Measurements from ENCODE around the gene JUND.

The JUND gene

DNA sequence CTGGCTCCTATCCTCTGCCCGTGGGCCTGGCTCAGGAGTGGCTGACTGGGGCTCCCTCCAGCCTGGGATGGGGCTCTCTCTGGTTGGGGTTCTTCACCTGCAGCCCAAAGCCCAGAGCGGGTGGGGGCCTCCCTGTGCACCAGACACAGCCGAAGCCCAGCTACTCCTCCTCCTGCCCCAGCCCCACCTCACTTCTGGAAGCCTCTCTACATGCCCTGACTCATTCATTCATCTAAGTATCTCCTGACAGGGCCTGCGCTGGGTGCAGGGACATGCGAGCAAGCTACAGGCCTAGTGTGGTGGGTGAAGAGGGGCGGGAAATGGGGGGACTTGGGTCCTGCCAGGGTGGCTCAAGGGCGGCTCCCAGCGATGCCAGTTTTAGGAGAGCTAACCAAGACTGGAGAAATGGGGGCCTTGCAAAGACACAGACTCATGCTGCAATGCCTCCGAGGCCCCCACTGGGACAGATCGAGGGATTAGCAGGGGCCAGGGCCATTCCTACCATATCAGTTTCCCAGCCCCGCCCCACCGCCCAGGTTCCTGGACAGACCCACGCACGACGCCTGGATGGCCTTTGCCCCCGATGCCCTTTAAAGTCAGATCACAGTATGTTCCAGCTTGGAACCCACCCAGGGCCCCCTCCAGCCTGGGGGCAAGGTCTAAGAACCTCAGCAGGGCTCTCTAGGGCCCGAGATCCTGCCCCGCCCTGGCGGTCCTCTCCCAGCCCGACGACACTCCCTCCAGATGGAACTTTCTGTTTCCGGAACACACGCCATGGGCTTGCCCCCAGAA is 28.9 kb upstream of the JUND start:
- Histone ChIP-seq H3K36me3 (ENCODE audit: low read length) (no peaks in the 10 kb centered on the region), H3K9me3 (ENCODE audit: insufficient read depth, low read length) (no peaks in the 10 kb centered on the region), H4K20me1 (ENCODE audit: low read depth, low read length) (no peaks in the 10 kb centered on the region), H3K4me3 (ENCODE audit: insufficient read depth, low read length, poor library complexity, severe bottlenecking) (no peak overlapping the region), H3F3A (ENCODE audit: insufficient read depth) (peaks cover 6% of the 10 kb centered on the region; the same call in 1 of the 2 replicates), H3K27ac (ENCODE audit: low read depth, low read length) (no peak overlapping the region), H3K79me2 (ENCODE audit: insufficient read depth, low read length) (no peaks in the 10 kb centered on the region), H3K9me2 (replicated peaks; ENCODE audit: insufficient read depth, low read length) (no peaks in the 10 kb centered on the region), H2AFZ (ENCODE audit: low read depth, low read length, severe bottlenecking) (no peak overlapping the region), H3K4me2 (ENCODE audit: low read depth, low read length, poor library complexity, severe bottlenecking) (no peak overlapping the region), H3K9ac (ENCODE audit: low read length) (no peak overlapping the region), H3K27me3 (ENCODE audit: low read length) (no peaks in the 10 kb centered on the region)
- no peak for TF ChIP-seq EZH2phosphoT487 (conservative IDR thresholded peaks at IDR 0.05; ENCODE audit: low read length)
- TF ChIP-seq, protein P1, sequence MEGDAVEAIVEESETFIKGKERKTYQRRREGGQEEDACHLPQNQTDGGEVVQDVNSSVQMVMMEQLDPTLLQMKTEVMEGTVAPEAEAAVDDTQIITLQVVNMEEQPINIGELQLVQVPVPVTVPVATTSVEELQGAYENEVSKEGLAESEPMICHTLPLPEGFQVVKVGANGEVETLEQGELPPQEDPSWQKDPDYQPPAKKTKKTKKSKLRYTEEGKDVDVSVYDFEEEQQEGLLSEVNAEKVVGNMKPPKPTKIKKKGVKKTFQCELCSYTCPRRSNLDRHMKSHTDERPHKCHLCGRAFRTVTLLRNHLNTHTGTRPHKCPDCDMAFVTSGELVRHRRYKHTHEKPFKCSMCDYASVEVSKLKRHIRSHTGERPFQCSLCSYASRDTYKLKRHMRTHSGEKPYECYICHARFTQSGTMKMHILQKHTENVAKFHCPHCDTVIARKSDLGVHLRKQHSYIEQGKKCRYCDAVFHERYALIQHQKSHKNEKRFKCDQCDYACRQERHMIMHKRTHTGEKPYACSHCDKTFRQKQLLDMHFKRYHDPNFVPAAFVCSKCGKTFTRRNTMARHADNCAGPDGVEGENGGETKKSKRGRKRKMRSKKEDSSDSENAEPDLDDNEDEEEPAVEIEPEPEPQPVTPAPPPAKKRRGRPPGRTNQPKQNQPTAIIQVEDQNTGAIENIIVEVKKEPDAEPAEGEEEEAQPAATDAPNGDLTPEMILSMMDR (IDR thresholded peaks at IDR 0.05; ENCODE audit: insufficient read depth, low read length, poor library complexity, severe bottlenecking), result no peak

DNA sequence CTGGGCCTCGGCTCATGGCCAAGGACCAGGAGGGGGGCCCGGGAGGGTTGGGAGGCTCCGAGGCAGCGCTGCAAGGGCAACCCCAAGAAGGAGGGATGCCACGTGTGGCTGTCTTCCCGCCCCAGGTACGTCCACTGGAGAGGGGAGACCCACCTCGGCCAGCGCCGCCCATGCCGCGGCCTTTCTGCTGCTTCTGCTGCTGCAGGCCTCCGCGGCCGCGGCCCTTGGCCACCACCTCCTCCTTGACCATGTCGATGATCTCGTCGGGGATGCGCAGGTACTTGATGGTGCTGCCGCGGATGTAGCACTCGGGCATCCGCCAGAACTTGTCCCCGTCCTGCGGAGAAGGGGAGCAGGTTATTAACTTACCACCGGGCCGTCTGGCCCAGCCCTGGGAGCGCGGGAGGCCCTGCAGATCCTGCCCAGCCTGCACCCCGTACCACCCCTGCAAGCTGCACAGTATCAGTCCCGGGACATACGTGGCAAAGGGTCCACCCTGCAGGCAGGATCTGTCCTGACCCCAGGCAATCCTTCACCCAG is 28.2 kb upstream of the JUND start:
- Histone ChIP-seq H3K4me3 (ENCODE audit: insufficient read depth, low read length, poor library complexity, severe bottlenecking) (no peak overlapping the region), H3K36me3 (ENCODE audit: low read length) (no peaks in the 10 kb centered on the region), H3K9ac (ENCODE audit: low read length) (no peak overlapping the region), H2AFZ (ENCODE audit: low read depth, low read length, severe bottlenecking) (no peak overlapping the region), H3K27ac (ENCODE audit: low read depth, low read length) (no peak overlapping the region), H3K27me3 (ENCODE audit: low read length) (no peaks in the 10 kb centered on the region), H3K4me2 (ENCODE audit: low read depth, low read length, poor library complexity, severe bottlenecking) (no peak overlapping the region), H3K79me2 (ENCODE audit: insufficient read depth, low read length) (no peaks in the 10 kb centered on the region), H4K20me1 (ENCODE audit: low read depth, low read length) (no peaks in the 10 kb centered on the region), H3F3A (ENCODE audit: insufficient read depth) (peaks cover 13% of the 10 kb centered on the region; the same call in 1 of the 2 replicates), H3K9me2 (replicated peaks; ENCODE audit: insufficient read depth, low read length) (no peaks in the 10 kb centered on the region), H3K9me3 (ENCODE audit: insufficient read depth, low read length) (no peaks in the 10 kb centered on the region)
- no peak for TF ChIP-seq EZH2phosphoT487 (conservative IDR thresholded peaks at IDR 0.05; ENCODE audit: low read length)
- TF ChIP-seq, protein P1 (IDR thresholded peaks at IDR 0.05; ENCODE audit: insufficient read depth, low read length, poor library complexity, severe bottlenecking), result no peak

- H3K27ac ChIP-seq (ENCODE audit: low read depth, low read length), result no peak overlapping the region
- peaks cover 13% of the 10 kb centered on the region; the same call in 1 of the 2 replicates for H3F3A ChIP-seq (ENCODE audit: insufficient read depth)
- H3K9me2 ChIP-seq (replicated peaks; ENCODE audit: insufficient read depth, low read length), result no peaks in the 10 kb centered on the region
- no peaks in the 10 kb centered on the region for H3K79me2 ChIP-seq (ENCODE audit: insufficient read depth, low read length)
- no peaks in the 10 kb centered on the region for H3K27me3 ChIP-seq (ENCODE audit: low read length)
- no peaks in the 10 kb centered on the region for H3K36me3 ChIP-seq (ENCODE audit: low read length)
- TF ChIP-seq EZH2phosphoT487 (conservative IDR thresholded peaks at IDR 0.05; ENCODE audit: low read length), result no peak
- no peaks in the 10 kb centered on the region for H3K9me3 ChIP-seq (ENCODE audit: insufficient read depth, low read length)
- no peak overlapping the region for H2AFZ ChIP-seq (ENCODE audit: low read depth, low read length, severe bottlenecking)
- no peak overlapping the region for H3K4me3 ChIP-seq (ENCODE audit: insufficient read depth, low read length, poor library complexity, severe bottlenecking)
- H3K4me2 ChIP-seq (ENCODE audit: low read depth, low read length, poor library complexity, severe bottlenecking), result no peak overlapping the region
- no peak overlapping the region for H3K9ac ChIP-seq (ENCODE audit: low read length)
- H4K20me1 ChIP-seq (ENCODE audit: low read depth, low read length), result no peaks in the 10 kb centered on the region
Observed at GRCh38 chr19:18308948-18309325, 27.5 kb upstream of the JUND start.

Data from SU-DHL-6 (cell line).